Sigmoid colon (tissue), 4 donors: ENCODE measurements around the gene LRRC7.

Experiments
- EP300 ChIP-seq, 4 donors: sonication (generic); formaldehyde crosslinking; IDR thresholded peaks; one replicate each; pipeline ENCODE4 v1.6.1; 2017; ENCODE audit warnings: antibody characterized with exemption in 4 of 4
- POLR2A ChIP-seq, 2 donors: fragments of 450-650 bp; IDR thresholded peaks; one replicate each; pipeline ENCODE4 v1.6.1; 2016; ENCODE audit warnings: antibody characterized with exemption in 2 of 2, mild to moderate bottlenecking in 2 of 2, moderate library complexity in 2 of 2
- POLR2AphosphoS5 ChIP-seq, 4 donors: sonication (generic); formaldehyde crosslinking; IDR thresholded peaks; one replicate each; pipeline ENCODE4 v1.6.1; 2017; ENCODE audit warnings: antibody characterized with exemption in 4 of 4
- TF ChIP-seq, protein P1 (sequence below), 4 experiments: fragments of 450-650 bp in 3 of 4; fragments of 200-600 bp in 1 of 4; IDR thresholded peaks; one replicate each; pipeline ENCODE4 v1.5.1; 2016 to 2019; ENCODE audit warnings: antibody characterized with exemption in 4 of 4, mild to moderate bottlenecking in 3 of 4, moderate library complexity in 2 of 4

DNA sequence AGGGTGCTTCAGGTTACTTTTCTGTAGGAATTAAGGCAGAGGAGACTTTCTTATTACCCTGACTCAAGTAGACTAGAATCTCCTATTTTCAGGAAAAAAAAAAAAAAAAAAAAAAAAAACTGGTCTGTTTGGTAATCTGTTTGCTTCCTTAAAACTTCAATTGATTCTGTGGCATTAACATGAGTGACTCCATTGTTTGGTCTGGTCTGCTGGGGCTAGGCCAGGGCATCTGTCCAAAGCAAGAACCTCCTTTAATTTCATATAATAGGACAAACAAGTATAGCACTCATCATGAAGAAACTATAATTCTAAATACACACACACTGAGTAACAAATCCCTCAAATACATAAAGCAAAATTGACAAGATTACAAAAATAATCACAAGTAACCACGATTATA lies 32.9 kb upstream of the LRRC7 start:
- TF ChIP-seq POLR2AphosphoS5 (IDR thresholded peaks at IDR 0.05) = no peak
- TF ChIP-seq, protein P1, sequence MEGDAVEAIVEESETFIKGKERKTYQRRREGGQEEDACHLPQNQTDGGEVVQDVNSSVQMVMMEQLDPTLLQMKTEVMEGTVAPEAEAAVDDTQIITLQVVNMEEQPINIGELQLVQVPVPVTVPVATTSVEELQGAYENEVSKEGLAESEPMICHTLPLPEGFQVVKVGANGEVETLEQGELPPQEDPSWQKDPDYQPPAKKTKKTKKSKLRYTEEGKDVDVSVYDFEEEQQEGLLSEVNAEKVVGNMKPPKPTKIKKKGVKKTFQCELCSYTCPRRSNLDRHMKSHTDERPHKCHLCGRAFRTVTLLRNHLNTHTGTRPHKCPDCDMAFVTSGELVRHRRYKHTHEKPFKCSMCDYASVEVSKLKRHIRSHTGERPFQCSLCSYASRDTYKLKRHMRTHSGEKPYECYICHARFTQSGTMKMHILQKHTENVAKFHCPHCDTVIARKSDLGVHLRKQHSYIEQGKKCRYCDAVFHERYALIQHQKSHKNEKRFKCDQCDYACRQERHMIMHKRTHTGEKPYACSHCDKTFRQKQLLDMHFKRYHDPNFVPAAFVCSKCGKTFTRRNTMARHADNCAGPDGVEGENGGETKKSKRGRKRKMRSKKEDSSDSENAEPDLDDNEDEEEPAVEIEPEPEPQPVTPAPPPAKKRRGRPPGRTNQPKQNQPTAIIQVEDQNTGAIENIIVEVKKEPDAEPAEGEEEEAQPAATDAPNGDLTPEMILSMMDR (IDR thresholded peaks at IDR 0.05) = no peak
- TF ChIP-seq POLR2A (IDR thresholded peaks at IDR 0.05) = no peak
- TF ChIP-seq EP300 (IDR thresholded peaks at IDR 0.05) = no peak
